B cell (primary cell): ENCODE data around the gene CDYL. TPM values are rescaled to one million over a fixed set of nuclear protein-coding genes. Genes with fewer than 3 reads are reported as not detected.

ENCODE experiments used
- ATAC-seq: fragments of 200-7000 bp; cut with Tn5 transposase; one replicate; pipeline ENCODE4 v1.10.0; 2021; ENCODE audit warnings: low read depth, mild to moderate bottlenecking, moderate number of reproducible peaks, moderate library complexity
- CTCF ChIA-PET: fragments of 350-600 bp; sonication (Branson Sonifier 250); formaldehyde crosslinking; loops from one replicate; lab custom pipeline; 2021; ENCODE audit warnings: antibody characterized with exemption, inconsistent platforms; lab: Charles Lee
- POLR2A ChIA-PET: fragments of 350-600 bp; sonication (Branson Sonifier 250); formaldehyde crosslinking; loops from one replicate; lab custom pipeline; 2021; ENCODE audit warnings: antibody characterized with exemption; lab: Charles Lee
- DNase-seq: peaks from one replicate; pipeline ENCODE4 v3.0.0; 2013
- H2AFZ ChIP-seq: 2 replicates; pipeline ENCODE4 v1.6.1; 2012; ENCODE audit warnings: mild to moderate bottlenecking, low read depth, low read length; ENCODE audit not compliant: insufficient read depth, poor library complexity, severe bottlenecking
- H3K27ac ChIP-seq, 2 donors: 1 replicate in 1 of 2; 2 replicates in 1 of 2; pipeline ENCODE4 v1.5.1; 2012 to 2013; ENCODE audit warnings: low read length in 2 of 2, mild to moderate bottlenecking in 2 of 2, moderate library complexity in 1 of 2
- H3K27me3 ChIP-seq, 4 experiments: fragments of 200-600 bp in 1 of 4; sonication (generic) in 1 of 4; replicated peaks in 1 of 4; 1 replicate in 2 of 4; 2 replicates in 2 of 4; pipeline versions ENCODE4 v1.6.1 to v1.7.0; 2013 to 2016; ENCODE audit warnings: low read length in 3 of 4, mild to moderate bottlenecking in 2 of 4, mixed read lengths in 1 of 4, moderate library complexity in 1 of 4; ENCODE audit not compliant: insufficient read depth in 4 of 4, control insufficient read depth in 3 of 4; ENCODE audit errors: control extremely low read depth in 1 of 4
- H3K36me3 ChIP-seq, 2 experiments: replicated peaks in 1 of 2; 1 replicate in 1 of 2; 2 replicates in 1 of 2; pipeline versions ENCODE4 v1.6.1 to v1.7.1; 2013; ENCODE audit warnings: low read length in 1 of 2; ENCODE audit not compliant: insufficient read depth in 2 of 2, control insufficient read depth in 1 of 2; ENCODE audit errors: control extremely low read depth in 1 of 2, extremely low read depth in 1 of 2
- H3K4me1 ChIP-seq, 2 donors: fragments of 200-600 bp in 1 of 2; sonication (generic) in 1 of 2; 1 replicate in 1 of 2; 2 replicates in 1 of 2; pipeline versions ENCODE4 v1.5.1 to v1.6.1; 2013 to 2017; ENCODE audit warnings: low read length in 2 of 2; ENCODE audit not compliant: control insufficient read depth in 2 of 2, insufficient read depth in 2 of 2
- H3K4me2 ChIP-seq: replicated peaks from 2 replicates; pipeline ENCODE3; 2012; ENCODE audit warnings: mild to moderate bottlenecking, low read depth, low read length; ENCODE audit not compliant: poor library complexity, severe bottlenecking
- H3K4me3 ChIP-seq, 5 experiments: fragments of 200-600 bp in 1 of 5; sonication (generic) in 1 of 5; 1 replicate in 3 of 5; 2 replicates in 2 of 5; pipeline versions ENCODE4 v1.5.1 to v1.7.0; 2011 to 2016; ENCODE audit warnings: low read length in 4 of 5, mild to moderate bottlenecking in 4 of 5, low read depth in 2 of 5, control low read depth in 1 of 5, moderate library complexity in 1 of 5; ENCODE audit not compliant: insufficient read depth in 1 of 5; ENCODE audit errors: control extremely low read depth in 1 of 5, extremely low read depth in 1 of 5
- H3K79me2 ChIP-seq: fragments of 200-600 bp; sonication (generic); one replicate; pipeline ENCODE4 v1.6.0; 2016; ENCODE audit warnings: low read length; ENCODE audit not compliant: control insufficient read depth, insufficient read depth
- H3K9ac ChIP-seq: fragments of 200-600 bp; sonication (generic); 2 replicates; pipeline ENCODE4 v1.6.1; 2017; ENCODE audit warnings: mild to moderate bottlenecking, low read length, moderate library complexity
- H3K9me3 ChIP-seq, 3 donors: one replicate each; pipeline versions ENCODE4 v1.6.1 to v1.7.1; 2013; ENCODE audit warnings: low read length in 2 of 3; ENCODE audit not compliant: control insufficient read depth in 2 of 3, insufficient read depth in 1 of 3; ENCODE audit errors: control extremely low read depth in 1 of 3
- H4K20me1 ChIP-seq: 2 replicates; pipeline ENCODE4 v1.6.0; 2012; ENCODE audit warnings: mild to moderate bottlenecking, low read length; ENCODE audit not compliant: insufficient read depth, control insufficient read depth, poor library complexity, severe bottlenecking
- H3K27ac Mint-ChIP-seq: one replicate; pipeline ENCODE4 v1.8.0; 2021; ENCODE audit warnings: mixed read lengths
- H3K27me3 Mint-ChIP-seq: one replicate; pipeline ENCODE4 v1.8.0; 2021; ENCODE audit warnings: mixed read lengths
- H3K4me1 Mint-ChIP-seq: one replicate; pipeline ENCODE4 v1.8.0; 2021; ENCODE audit warnings: mixed read lengths
- H3K4me3 Mint-ChIP-seq: one replicate; pipeline ENCODE4 v1.8.0; 2021; ENCODE audit warnings: mixed read lengths
- H3K9me3 Mint-ChIP-seq: one replicate; pipeline ENCODE4 v1.8.0; 2022; ENCODE audit warnings: mixed read lengths; ENCODE audit not compliant: insufficient read depth
- CTCF ChIP-seq: fragments of 200-600 bp; IDR thresholded peaks from one replicate; pipeline ENCODE4 v1.8.0; 2022; ENCODE audit warnings: antibody characterized with exemption, mild to moderate bottlenecking
- EZH2 ChIP-seq: IDR thresholded peaks from 2 replicates; pipeline ENCODE4 v1.6.1; 2012; ENCODE audit warnings: borderline replicate concordance, low read depth, mild to moderate bottlenecking, moderate library complexity, low read length; ENCODE audit not compliant: insufficient read depth, poor library complexity, severe bottlenecking
- WGBS: methylation state at CpG from one replicate; pipeline ENCODE4 v1.1.5; 2013; ENCODE audit warnings: missing lambda C conversion rate; ENCODE audit not compliant: insufficient coverage; 5-methylcytosine and 5-hydroxymethylcytosine counted together
- intact Hi-C: fragments of 100-400 bp; cut with micrococcal nuclease; formaldehyde crosslinking; loops from one replicate; pipeline ENCODE4 v1.10.0; 2022
- polyA plus RNA-seq: library from polyadenylated mRNA; depleted of rRNA; stranded (reverse); fragments of >200 nt; gene quantifications from 2 replicates; pipeline ENCODE4 v1.2.3, GENCODE V29; 2012
- total RNA-seq, 2 donors: library from RNA; stranded (reverse); fragments of 120-200 nt in 1 of 2; gene quantifications; 1 replicate in 1 of 2; 2 replicates in 1 of 2; pipeline versions ENCODE4 v1.2.3 to v1.2.4, GENCODE V29; 2013 to 2022

The CDYL gene
- total and polyA plus RNA-seq, 2 donors (not counting 1 experiment from before 2014, with no cell fraction given): 15.6 to 63.0 TPM

- Mint-ChIP-seq H3K4me1 (peaks cover 43% of the 10 kb centered on the region), H3K27ac (no peak overlapping the region), H3K9me3 (no peaks in the 10 kb centered on the region), H3K27me3 (no peaks in the 10 kb centered on the region), H3K4me3 (peak overlapping the region; percentile 70)
- Histone ChIP-seq H3K9me3 (no peaks in the 10 kb centered on the region), H3K79me2 (peaks cover 99% of the 10 kb centered on the region), H3K4me2 (peak overlapping the region; percentile 65), H4K20me1 (peaks cover 78% of the 10 kb centered on the region), H3K36me3 (no peaks in the 10 kb centered on the region), H3K9ac (no peak overlapping the region), H3K27ac (no peak overlapping the region), H2AFZ (no peak overlapping the region), H3K4me1 (peaks cover 20 to 21% of the 10 kb centered on the region in 2 donors), H3K4me3 (no peak overlapping the region), H3K27me3 (no peaks in the 10 kb centered on the region)
- no peak for DNase-seq
- 40% methylated on average over 1 of the region's 5 CpGs for WGBS
- ChIA-PET CTCF (interaction anchor here (0.8 to 2.7 kb wide), 10 partner anchors 10 to 146 kb away, joined by 3 to 17 read pairs (median 4); partner anchors contain the start of gene CDYL), POLR2A (interaction anchor here (1.2 kb wide), 1 partner anchor 14 kb away, joined by 6 read pairs; the partner anchor contains the start of gene CDYL)
- intact Hi-C loops: no loop called here
- no peak for ATAC-seq
- no peak for TF ChIP-seq EZH2
- TF ChIP-seq CTCF: no peak
Measured at GRCh38 chr6:4790158-4790899, 14.1 kb downstream of the CDYL start.

- H3K79me2 ChIP-seq: peaks cover 99% of the 10 kb centered on the region
- H3K27me3 ChIP-seq: no peaks in the 10 kb centered on the region
- POLR2A ChIA-PET: no interaction called here
- 97% methylated on average over 13 of the region's 15 CpGs for WGBS
- H3K27ac ChIP-seq: no peak overlapping the region
- no peak for ATAC-seq
- intact Hi-C loops: no loop called here
- H3K4me3 ChIP-seq: no peak overlapping the region
- Mint-ChIP-seq H3K27ac (no peak overlapping the region), H3K27me3 (no peaks in the 10 kb centered on the region), H3K4me1 (peaks cover 38% of the 10 kb centered on the region), H3K4me3 (no peak overlapping the region), H3K9me3 (no peaks in the 10 kb centered on the region)
- peaks cover 51% of the 10 kb centered on the region for H4K20me1 ChIP-seq
- H3K4me2 ChIP-seq: no peak overlapping the region
- no peaks in the 10 kb centered on the region for H3K36me3 ChIP-seq
- DNase-seq: no peak
- CTCF ChIA-PET: interaction anchor here (0.5 kb wide), 1 partner anchor 78 kb away, joined by 5 read pairs; no protein-coding TSS in a partner anchor
- H2AFZ ChIP-seq: no peak overlapping the region
- peaks cover 11 to 17% of the 10 kb centered on the region in 2 donors for H3K4me1 ChIP-seq
- TF ChIP-seq EZH2: no peak
- TF ChIP-seq CTCF: no peak
- peaks cover 0 to under 1% (median 0%) of the 10 kb centered on the region in 3 donors for H3K9me3 ChIP-seq
- H3K9ac ChIP-seq: no peak overlapping the region
Measured at GRCh38 chr6:4794140-4794707, 18.0 kb downstream of the CDYL start.
